Panc1 (cell line): Measurements from ENCODE around the gene ADK.

Experiments
- CTCF ChIP-seq: fragments of 450-650 bp; IDR thresholded peaks from 2 replicates; pipeline ENCODE4 v1.5.1; 2017; ENCODE audit warnings: mild to moderate bottlenecking
- POLR2AphosphoS5 ChIP-seq: IDR thresholded peaks from 2 replicates; pipeline ENCODE4 v1.6.1; 2012; ENCODE audit warnings: mild to moderate bottlenecking, low read depth, low read length, moderate library complexity
- REST ChIP-seq, 2 experiments: IDR thresholded peaks; 2 replicates each; pipeline ENCODE4 v1.6.1; 2011 to 2012; ENCODE audit warnings: low read depth in 2 of 2, control low read depth in 1 of 2, low read length in 1 of 2, mild to moderate bottlenecking in 1 of 2, moderate library complexity in 1 of 2; ENCODE audit not compliant: insufficient read depth in 1 of 2

GRCh38 chr10:74491014-74491413 lies 340.0 kb downstream of the ADK start:
- no peak for TF ChIP-seq CTCF
- no peak for TF ChIP-seq REST (IDR thresholded peaks at IDR 0.05; ENCODE audit: insufficient read depth in 1 of 2, low read depth in 2 of 2, low read length in 1 of 2)
- TF ChIP-seq POLR2AphosphoS5 = no peak
